Measurements from ENCODE around the gene PIK3AP1. TPM values are rescaled to one million over a fixed set of nuclear protein-coding genes. Genes with fewer than 3 reads are reported as not detected.
"Not testable (repeated sequence)": the region's sequence is repeated elsewhere in the genome, so short reads cannot be mapped to it uniquely, and the experiment has no call there.

The PIK3AP1 gene
- total RNA-seq, 1 donor from 2014 or later: 17.7 TPM

- no peak for DNase-seq (ENCODE audit: low spot score)
These were observed 136.3 kb downstream of the PIK3AP1 start for GRCh38 chr10:96584035-96584434.

DNA sequence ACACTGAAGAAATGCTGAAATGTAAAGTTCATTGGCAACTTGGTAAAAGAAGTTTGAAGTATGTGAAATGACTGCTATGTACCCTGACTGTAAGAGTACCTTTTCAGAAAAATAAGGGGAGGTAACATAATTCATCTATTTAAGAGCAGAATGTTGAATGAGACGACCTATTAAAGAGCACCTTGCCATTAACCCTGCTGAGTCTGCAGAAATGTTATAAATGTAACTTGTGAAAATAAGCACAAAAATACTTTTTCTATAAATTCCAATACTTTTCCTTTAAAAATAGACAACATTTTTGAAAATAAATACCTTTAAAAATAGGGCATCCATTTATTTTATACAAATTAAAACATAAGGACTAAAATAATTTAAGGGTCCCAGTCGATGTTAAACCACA, 141.2 kb downstream of the PIK3AP1 start:
- DNase-seq (ENCODE audit: low spot score): no peak

DNA sequence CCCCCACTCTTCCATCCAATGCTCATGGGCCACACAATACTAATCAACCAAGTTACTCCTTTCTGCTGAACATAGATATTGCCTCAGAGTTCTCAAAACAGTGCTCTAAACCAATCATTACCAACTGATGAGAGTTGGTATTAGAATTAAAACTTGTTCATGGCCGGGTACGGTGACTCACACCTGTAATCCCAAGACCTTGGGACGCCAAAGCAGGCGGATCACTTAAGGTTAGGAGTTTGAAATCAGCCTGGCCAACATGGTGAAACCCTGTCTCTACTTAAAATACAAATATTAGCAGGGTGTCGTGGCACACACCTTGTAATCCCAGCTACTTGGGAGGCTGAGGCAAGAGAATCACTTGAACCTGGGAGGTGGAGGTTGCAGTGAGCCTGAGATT, 141.7 kb downstream of the PIK3AP1 start:
- no peak for DNase-seq (ENCODE audit: low spot score)

- no peak for DNase-seq (ENCODE audit: low spot score)
These were observed 142.3 kb downstream of the PIK3AP1 start for GRCh38 chr10:96578022-96578421.

GRCh38 chr10:96577069-96577468, 143.2 kb downstream of the PIK3AP1 start:
- DNase-seq (ENCODE audit: low spot score): no peak

- DNase-seq (ENCODE audit: low spot score): no peak
These were observed 143.9 kb downstream of the PIK3AP1 start for GRCh38 chr10:96576277-96576980.

GRCh38 chr10:96574564-96574963, 145.8 kb downstream of the PIK3AP1 start:
- DNase-seq (ENCODE audit: low spot score): not testable (repeated sequence)

GRCh38 chr10:96573036-96573435, 147.3 kb downstream of the PIK3AP1 start:
- no peak for DNase-seq (ENCODE audit: low spot score)

- DNase-seq (ENCODE audit: low spot score): no peak
These were observed 149.0 kb downstream of the PIK3AP1 start for GRCh38 chr10:96570983-96571964.

DNA sequence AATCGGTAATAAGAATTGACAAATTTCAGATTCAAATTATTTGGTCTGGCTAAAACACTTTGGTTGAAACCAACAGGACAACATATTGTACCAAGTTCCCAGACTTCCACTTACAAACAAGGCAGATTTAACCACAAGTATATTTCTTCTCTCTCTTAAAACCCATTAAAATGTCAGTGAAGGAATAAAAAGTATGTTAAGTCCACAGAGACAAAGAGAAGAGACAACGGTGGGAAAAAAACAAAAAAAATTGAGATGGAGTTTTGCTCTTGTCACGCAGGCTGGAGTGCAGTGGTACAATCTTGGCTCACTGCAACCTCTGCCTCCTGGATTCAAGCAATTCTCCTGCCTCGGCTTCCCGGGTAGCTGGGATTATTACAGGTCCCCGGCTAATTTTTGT, 149.8 kb downstream of the PIK3AP1 start:
- DNase-seq (ENCODE audit: low spot score): no peak

DNA sequence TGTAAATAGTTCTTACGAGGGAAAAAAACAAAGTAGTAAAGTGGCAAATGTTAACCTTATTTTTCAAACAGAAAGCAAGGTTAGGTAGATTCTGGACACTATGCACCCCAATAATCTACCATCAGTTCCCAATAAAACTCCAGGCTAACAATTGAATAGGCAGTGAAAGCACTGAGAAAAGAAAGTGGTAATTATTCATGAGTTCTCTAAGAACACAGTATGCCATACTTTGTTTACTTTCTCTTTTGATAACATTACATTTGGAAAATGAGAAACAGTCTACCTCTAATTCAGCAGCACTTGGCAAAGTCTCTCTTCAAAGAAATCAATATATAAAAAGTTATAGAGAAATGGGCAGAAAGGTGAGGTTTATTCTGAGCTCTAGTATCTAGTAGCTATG, 151.9 kb downstream of the PIK3AP1 start:
- DNase-seq (ENCODE audit: low spot score): no peak

DNA sequence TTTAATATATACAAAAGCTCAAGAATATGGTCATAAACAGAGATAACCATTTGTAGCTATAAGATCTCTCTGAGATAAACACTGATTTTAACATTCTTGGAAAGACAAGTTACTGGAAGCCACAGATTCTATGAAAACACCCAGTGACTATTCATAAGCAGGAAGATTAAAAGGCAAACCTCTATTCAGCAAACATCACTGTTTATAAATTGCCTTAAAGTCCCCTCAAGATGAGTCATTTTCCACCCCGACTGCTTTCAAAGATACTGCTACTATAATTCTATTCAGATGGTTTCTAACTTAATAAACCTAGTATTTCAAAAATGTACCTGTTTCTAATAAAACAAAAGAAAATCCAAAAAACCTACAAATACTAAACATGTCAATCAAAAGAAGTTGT, 154.5 kb downstream of the PIK3AP1 start:
- no peak for DNase-seq (ENCODE audit: low spot score)

- DNase-seq (ENCODE audit: low spot score): no peak
These were observed 159.1 kb downstream of the PIK3AP1 start for GRCh38 chr10:96560966-96561887.

GRCh38 chr10:96560489-96560888, 159.8 kb downstream of the PIK3AP1 start:
- no peak for DNase-seq (ENCODE audit: low spot score)

DNA sequence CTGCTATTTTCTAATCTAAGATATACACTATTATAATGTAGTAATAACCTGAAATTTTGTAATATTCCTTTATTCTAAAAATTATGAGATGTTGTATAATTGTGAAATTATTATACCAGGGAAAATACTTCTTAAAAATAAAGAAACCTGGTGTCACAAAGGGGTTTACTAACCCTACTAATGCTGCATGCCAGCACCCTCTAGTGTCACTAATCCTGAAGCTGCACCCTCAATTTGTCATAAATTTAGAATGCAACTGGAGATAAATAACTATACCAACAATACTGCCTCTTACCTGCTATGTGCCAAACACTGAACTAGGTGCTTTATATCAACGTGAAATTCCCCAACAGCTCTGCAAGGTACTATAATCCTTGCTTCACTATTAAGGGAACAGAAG, 164.3 kb downstream of the PIK3AP1 start:
- no peak for DNase-seq (ENCODE audit: low spot score)

- no peak for DNase-seq (ENCODE audit: low spot score)
These were observed 165.0 kb downstream of the PIK3AP1 start for GRCh38 chr10:96555330-96555729.

GRCh38 chr10:96548589-96548988, 171.7 kb downstream of the PIK3AP1 start:
- no peak for DNase-seq (ENCODE audit: low spot score)

DNA sequence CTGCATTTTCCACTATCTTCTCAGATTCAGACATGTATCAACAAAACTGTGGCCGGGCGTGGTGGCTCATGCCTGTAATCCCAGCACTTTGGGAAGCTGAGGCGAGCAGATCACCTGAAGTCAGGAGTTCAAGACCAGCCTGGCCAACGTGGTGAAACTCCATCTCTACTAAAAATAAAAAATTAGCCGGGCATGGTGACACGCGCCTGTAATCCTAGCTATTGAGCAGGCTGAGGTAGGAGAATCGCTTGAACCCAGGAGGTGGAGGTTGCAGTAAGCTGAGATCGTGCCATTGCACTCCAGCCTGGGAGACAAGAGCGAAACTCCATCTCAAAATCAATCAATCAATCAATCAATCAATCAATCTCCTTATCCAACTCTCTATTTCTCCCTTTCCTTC, 174.8 kb downstream of the PIK3AP1 start:
- DNase-seq (ENCODE audit: low spot score): not testable (repeated sequence)

All from mesenteric fat pad (tissue), 1 donor.